Measurements from ENCODE around the gene NVL. TPM values are rescaled to one million over a fixed set of nuclear protein-coding genes. Genes with fewer than 3 reads are reported as not detected.
"Not testable (repeated sequence)": the region's sequence is repeated elsewhere in the genome, so short reads cannot be mapped to it uniquely, and the experiment has no call there.

Gene NVL
- polyA plus RNA-seq, 1 of the 3 experiments (the other 2 are of a cell fraction), result 12.4 TPM

DNA sequence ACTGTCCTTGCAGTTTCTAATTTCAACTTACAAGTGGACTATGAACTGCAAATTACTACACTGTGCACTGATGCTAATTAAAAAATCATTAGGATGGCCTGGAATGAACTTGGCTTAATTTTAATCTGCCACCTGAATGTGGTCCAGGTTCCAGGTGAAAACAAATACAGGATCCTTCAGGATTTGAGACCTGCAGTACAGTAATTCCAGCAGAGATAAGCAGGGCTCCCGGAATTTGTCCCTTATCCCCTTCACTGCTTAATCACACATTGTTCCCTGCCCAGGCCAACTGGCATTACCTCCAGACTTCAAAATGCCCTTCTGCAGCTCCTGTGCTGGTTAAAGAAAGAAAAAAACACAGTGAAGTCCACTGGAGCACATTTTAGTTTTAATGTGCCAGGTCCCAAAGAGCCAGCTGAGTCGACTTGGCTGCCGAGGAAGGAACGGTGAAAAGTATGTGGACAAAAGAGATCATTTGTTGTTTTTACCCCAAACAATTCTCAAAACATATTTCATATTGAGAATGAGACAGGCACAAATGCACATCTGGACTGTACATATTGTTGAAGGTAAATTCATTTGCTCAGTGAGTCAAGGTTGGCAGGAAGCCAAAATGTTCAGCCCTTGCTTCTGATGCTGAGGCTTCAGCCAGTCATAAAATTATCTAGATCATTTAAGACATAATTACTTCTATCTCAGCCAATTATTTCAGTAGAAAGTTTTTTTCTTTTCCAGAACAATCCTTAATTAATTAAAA lies 118.6 kb downstream of the NVL start:
- POLR2A ChIA-PET, result no interaction called here
- Histone ChIP-seq H3F3A (replicated peaks; ENCODE audit: insufficient read depth) (peaks cover 8% of the 10 kb centered on the region), H3K9me3 (no peaks in the 10 kb centered on the region), H3K4me2 (peak overlapping the region; percentile 51; the same call in 1 of the 2 replicates), H2AFZ (ENCODE audit: low read depth) (no peak overlapping the region), H4K20me1 (ENCODE audit: insufficient read depth) (no peaks in the 10 kb centered on the region), H3K27ac (ENCODE audit: low read depth in 2 of 2, low read length in 1 of 2) (peak overlapping the region; percentile 43 to 82; a peak in 3 of 4 replicates), H3K9ac (no peak overlapping the region), H3K4me1 (ENCODE audit: control insufficient read depth in 1 of 2, insufficient read depth in 2 of 2, low read depth in 1 of 2, low read length in 1 of 2) (peaks cover 7 to 14% of the 10 kb centered on the region in 2 experiments), H3K9me2 (no peaks in the 10 kb centered on the region), H3K36me3 (replicated peaks in 1 of 2; ENCODE audit: control insufficient read depth in 1 of 2, insufficient read depth in 2 of 2, low read length in 1 of 2) (no peaks in the 10 kb centered on the region), H3K27me3 (ENCODE audit: insufficient read depth) (no peaks in the 10 kb centered on the region), H3K4me3 (ENCODE audit: low read depth in 2 of 2, low read length in 1 of 2) (no peak overlapping the region), H3K79me2 (ENCODE audit: insufficient read depth) (no peaks in the 10 kb centered on the region)
- DNase-seq, result peak; percentile 62
- 20% methylated on average over 4 of the region's 4 CpGs for WGBS (ENCODE audit: low lambda C conversion rate)
- CTCF ChIA-PET, result interaction anchor here (0.6 to 1.4 kb wide), 2 partner anchors 18 to 29 kb away, joined by 3 to 4 read pairs; partner anchors contain the start of gene DEGS1
- TF ChIP-seq MEF2A (IDR thresholded peaks at IDR 0.05; ENCODE audit: borderline replicate concordance, low read depth) (no peak), NRF1 (IDR thresholded peaks at IDR 0.05; ENCODE audit: low read depth, low read length) (no peak), RFX5 (IDR thresholded peaks at IDR 0.05; ENCODE audit: low read length) (no peak), NFIC (IDR thresholded peaks at IDR 0.05; ENCODE audit: borderline replicate concordance) (peak; percentile 83), SMC3 (IDR thresholded peaks at IDR 0.05; ENCODE audit: low read depth, low read length) (no peak), TCF12 (IDR thresholded peaks at IDR 0.05) (peak; percentile 71; the same call in 1 of the 2 replicates), POLR2AphosphoS5 (IDR thresholded peaks at IDR 0.05; ENCODE audit: low read depth, low read length) (no peak; the same call in 1 of the 2 replicates), RCOR1 (IDR thresholded peaks at IDR 0.05; ENCODE audit: low read length) (no peak; the same call in 1 of the 2 replicates), YY1 (IDR thresholded peaks at IDR 0.05; ENCODE audit: low read depth) (no peak), MXI1 (IDR thresholded peaks at IDR 0.05; ENCODE audit: low read depth, low read length) (peak; percentile 37; the same call in 1 of the 2 replicates), FOXJ3 (CRISPR knock-in tag; IDR thresholded peaks at IDR 0.05) (no peak), GATA2 (CRISPR knock-in tag; IDR thresholded peaks at IDR 0.05) (0 out of 2 replicates have a peak, but pooled peaks have one; percentile 14), TEAD4 (IDR thresholded peaks at IDR 0.05; ENCODE audit: borderline replicate concordance, insufficient read depth) (no peak), SIN3A (IDR thresholded peaks at IDR 0.05; ENCODE audit: borderline replicate concordance, low read depth, low read length) (no peak)
- TF ChIP-seq, protein P1, sequence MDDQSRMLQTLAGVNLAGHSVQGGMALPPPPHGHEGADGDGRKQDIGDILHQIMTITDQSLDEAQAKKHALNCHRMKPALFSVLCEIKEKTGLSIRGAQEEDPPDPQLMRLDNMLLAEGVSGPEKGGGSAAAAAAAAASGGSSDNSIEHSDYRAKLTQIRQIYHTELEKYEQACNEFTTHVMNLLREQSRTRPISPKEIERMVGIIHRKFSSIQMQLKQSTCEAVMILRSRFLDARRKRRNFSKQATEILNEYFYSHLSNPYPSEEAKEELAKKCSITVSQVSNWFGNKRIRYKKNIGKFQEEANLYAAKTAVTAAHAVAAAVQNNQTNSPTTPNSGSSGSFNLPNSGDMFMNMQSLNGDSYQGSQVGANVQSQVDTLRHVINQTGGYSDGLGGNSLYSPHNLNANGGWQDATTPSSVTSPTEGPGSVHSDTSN (IDR thresholded peaks at IDR 0.05), result no peak
- TF ChIP-seq, protein P2, sequence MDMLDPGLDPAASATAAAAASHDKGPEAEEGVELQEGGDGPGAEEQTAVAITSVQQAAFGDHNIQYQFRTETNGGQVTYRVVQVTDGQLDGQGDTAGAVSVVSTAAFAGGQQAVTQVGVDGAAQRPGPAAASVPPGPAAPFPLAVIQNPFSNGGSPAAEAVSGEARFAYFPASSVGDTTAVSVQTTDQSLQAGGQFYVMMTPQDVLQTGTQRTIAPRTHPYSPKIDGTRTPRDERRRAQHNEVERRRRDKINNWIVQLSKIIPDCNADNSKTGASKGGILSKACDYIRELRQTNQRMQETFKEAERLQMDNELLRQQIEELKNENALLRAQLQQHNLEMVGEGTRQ (IDR thresholded peaks at IDR 0.05; ENCODE audit: borderline replicate concordance, low read depth, low read length), result no peak
- TF ChIP-seq, protein P3, sequence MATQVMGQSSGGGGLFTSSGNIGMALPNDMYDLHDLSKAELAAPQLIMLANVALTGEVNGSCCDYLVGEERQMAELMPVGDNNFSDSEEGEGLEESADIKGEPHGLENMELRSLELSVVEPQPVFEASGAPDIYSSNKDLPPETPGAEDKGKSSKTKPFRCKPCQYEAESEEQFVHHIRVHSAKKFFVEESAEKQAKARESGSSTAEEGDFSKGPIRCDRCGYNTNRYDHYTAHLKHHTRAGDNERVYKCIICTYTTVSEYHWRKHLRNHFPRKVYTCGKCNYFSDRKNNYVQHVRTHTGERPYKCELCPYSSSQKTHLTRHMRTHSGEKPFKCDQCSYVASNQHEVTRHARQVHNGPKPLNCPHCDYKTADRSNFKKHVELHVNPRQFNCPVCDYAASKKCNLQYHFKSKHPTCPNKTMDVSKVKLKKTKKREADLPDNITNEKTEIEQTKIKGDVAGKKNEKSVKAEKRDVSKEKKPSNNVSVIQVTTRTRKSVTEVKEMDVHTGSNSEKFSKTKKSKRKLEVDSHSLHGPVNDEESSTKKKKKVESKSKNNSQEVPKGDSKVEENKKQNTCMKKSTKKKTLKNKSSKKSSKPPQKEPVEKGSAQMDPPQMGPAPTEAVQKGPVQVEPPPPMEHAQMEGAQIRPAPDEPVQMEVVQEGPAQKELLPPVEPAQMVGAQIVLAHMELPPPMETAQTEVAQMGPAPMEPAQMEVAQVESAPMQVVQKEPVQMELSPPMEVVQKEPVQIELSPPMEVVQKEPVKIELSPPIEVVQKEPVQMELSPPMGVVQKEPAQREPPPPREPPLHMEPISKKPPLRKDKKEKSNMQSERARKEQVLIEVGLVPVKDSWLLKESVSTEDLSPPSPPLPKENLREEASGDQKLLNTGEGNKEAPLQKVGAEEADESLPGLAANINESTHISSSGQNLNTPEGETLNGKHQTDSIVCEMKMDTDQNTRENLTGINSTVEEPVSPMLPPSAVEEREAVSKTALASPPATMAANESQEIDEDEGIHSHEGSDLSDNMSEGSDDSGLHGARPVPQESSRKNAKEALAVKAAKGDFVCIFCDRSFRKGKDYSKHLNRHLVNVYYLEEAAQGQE (IDR thresholded peaks at IDR 0.05; ENCODE audit: low read depth, low read length), result no peak
- TF ChIP-seq, protein P4, sequence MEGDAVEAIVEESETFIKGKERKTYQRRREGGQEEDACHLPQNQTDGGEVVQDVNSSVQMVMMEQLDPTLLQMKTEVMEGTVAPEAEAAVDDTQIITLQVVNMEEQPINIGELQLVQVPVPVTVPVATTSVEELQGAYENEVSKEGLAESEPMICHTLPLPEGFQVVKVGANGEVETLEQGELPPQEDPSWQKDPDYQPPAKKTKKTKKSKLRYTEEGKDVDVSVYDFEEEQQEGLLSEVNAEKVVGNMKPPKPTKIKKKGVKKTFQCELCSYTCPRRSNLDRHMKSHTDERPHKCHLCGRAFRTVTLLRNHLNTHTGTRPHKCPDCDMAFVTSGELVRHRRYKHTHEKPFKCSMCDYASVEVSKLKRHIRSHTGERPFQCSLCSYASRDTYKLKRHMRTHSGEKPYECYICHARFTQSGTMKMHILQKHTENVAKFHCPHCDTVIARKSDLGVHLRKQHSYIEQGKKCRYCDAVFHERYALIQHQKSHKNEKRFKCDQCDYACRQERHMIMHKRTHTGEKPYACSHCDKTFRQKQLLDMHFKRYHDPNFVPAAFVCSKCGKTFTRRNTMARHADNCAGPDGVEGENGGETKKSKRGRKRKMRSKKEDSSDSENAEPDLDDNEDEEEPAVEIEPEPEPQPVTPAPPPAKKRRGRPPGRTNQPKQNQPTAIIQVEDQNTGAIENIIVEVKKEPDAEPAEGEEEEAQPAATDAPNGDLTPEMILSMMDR (IDR thresholded peaks at IDR 0.05), result no peak

DNA sequence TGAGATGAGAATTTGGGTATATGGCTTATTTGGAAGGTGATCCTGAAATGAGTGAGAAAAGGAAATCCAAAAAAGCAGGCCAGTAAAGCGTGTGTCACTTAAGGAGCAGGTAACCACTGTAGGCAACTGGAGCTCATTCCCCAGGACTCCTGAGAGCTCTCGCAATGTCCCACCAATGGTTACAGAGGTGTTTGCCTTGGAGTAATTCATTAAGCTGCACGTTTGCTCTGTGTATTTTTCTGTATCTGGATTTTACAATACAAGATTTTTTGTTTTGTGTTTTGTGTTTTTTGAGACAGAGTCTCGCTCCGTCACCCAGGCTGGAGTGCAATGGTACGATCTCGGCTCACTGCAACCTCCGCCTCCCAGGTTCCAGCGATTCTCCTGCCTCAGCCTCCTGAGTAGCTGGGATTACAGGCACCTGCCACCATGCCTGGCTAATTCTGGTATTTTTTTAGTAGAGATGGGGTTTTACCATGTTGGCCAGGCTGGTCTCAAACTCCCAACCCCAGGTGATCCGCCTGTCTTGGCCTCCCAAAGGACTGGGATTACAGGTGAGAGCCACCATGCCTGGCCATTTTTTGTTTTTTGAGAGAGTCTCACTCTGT lies 123.9 kb downstream of the NVL start:
- 84% methylated on average over 10 of the region's 10 CpGs for WGBS (ENCODE audit: low lambda C conversion rate)
- H3K9me3 ChIP-seq; H3K79me2 ChIP-seq (ENCODE audit: insufficient read depth); POLR2A ChIA-PET; H3K4me3 ChIP-seq (ENCODE audit: low read depth in 2 of 2, low read length in 1 of 2); H3K9me2 ChIP-seq; H3K36me3 ChIP-seq (replicated peaks in 1 of 2; ENCODE audit: control insufficient read depth in 1 of 2, insufficient read depth in 2 of 2, low read length in 1 of 2); H3K27me3 ChIP-seq (ENCODE audit: insufficient read depth); DNase-seq; H4K20me1 ChIP-seq (ENCODE audit: insufficient read depth): not testable (repeated sequence)
- H2AFZ ChIP-seq (ENCODE audit: low read depth), result peak overlapping the region; percentile 34
- peaks cover 20 to 22% of the 10 kb centered on the region in 2 experiments for H3K4me1 ChIP-seq (ENCODE audit: control insufficient read depth in 1 of 2, insufficient read depth in 2 of 2, low read depth in 1 of 2, low read length in 1 of 2)
- peak overlapping the region; percentile 57; the same call in 1 of the 2 replicates for H3K9ac ChIP-seq
- H3F3A ChIP-seq (replicated peaks; ENCODE audit: insufficient read depth), result peaks cover 33% of the 10 kb centered on the region
- CTCF ChIA-PET, result interaction anchor here (0.6 to 1.0 kb wide), 2 partner anchors 111 to 457 kb away, joined by 3 read pairs; no protein-coding TSS in a partner anchor
- H3K27ac ChIP-seq (ENCODE audit: low read depth in 2 of 2, low read length in 1 of 2), result peak overlapping the region; percentile 41 to 93; a peak in 3 of 4 replicates
- H3K4me2 ChIP-seq, result peak overlapping the region; percentile 71

Measured in SK-N-SH (cell line).